ENCODE measurements around the gene MADD. TPM values are rescaled to one million over a fixed set of nuclear protein-coding genes. Genes with fewer than 3 reads are reported as not detected.

MADD gene
- total and polyA plus RNA-seq, 10 of the 15 experiments (the other 5 are each of a cell fraction or from before 2014, with no cell fraction given), result 0.47 to 35.4 (median 17.6) TPM

DNA sequence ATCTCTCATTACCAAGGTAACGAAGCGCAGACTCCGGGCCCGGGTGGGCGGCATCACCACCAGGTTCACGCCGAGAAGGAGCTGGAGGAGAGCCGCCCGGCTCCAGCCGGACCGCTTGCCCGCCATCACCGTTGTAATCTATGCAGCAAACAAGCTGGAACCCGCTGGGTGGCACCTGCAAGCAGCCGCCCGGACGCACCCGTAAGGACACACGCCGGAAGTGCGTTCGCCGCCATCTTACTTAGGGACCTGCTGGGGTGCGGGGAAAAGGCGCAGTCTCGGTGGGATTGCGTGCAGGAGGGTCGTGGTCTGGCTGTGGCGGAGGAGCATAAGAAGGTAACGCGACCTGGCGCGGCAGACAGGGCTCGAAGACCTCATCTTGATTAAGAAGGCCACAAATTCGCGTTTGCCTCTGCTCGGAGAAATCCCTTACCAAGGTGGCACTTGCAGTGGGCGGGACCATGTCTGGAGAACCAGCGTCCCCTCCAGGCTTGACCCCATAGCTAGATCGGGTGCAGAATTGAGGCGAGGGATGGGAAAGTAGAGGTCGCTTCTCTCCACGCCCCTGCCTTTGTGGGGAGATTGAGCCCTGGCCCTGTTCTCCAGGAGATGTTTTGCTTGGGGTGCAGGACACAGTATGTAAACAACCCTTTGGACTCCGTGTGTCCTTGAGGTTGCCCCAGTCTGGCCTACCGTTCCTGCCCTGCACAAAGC lies 21.1 kb upstream of the MADD start, which contains the start of gene ACP2 (continued):
- 0 out of 2 replicates have a peak, but pooled peaks have one; percentile 58 for TF ChIP-seq TCF7 (IDR thresholded peaks at IDR 0.05; ENCODE audit: borderline replicate concordance)
- TF ChIP-seq EED (IDR thresholded peaks at IDR 0.05; ENCODE audit: low read depth), result peak; percentile 54
- TF ChIP-seq, protein P1, sequence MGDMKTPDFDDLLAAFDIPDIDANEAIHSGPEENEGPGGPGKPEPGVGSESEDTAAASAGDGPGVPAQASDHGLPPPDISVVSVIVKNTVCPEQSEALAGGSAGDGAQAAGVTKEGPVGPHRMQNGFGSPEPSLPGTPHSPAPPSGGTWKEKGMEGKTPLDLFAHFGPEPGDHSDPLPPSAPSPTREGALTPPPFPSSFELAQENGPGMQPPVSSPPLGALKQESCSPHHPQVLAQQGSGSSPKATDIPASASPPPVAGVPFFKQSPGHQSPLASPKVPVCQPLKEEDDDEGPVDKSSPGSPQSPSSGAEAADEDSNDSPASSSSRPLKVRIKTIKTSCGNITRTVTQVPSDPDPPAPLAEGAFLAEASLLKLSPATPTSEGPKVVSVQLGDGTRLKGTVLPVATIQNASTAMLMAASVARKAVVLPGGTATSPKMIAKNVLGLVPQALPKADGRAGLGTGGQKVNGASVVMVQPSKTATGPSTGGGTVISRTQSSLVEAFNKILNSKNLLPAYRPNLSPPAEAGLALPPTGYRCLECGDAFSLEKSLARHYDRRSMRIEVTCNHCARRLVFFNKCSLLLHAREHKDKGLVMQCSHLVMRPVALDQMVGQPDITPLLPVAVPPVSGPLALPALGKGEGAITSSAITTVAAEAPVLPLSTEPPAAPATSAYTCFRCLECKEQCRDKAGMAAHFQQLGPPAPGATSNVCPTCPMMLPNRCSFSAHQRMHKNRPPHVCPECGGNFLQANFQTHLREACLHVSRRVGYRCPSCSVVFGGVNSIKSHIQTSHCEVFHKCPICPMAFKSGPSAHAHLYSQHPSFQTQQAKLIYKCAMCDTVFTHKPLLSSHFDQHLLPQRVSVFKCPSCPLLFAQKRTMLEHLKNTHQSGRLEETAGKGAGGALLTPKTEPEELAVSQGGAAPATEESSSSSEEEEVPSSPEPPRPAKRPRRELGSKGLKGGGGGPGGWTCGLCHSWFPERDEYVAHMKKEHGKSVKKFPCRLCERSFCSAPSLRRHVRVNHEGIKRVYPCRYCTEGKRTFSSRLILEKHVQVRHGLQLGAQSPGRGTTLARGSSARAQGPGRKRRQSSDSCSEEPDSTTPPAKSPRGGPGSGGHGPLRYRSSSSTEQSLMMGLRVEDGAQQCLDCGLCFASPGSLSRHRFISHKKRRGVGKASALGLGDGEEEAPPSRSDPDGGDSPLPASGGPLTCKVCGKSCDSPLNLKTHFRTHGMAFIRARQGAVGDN (IDR thresholded peaks at IDR 0.05), result peak; percentile 70
- TF ChIP-seq MXI1 (IDR thresholded peaks at IDR 0.05; ENCODE audit: low read depth, low read length), result peak; percentile 90
- TF ChIP-seq HCFC1 (IDR thresholded peaks at IDR 0.05; ENCODE audit: low read length), result peak; percentile 95
- TF ChIP-seq, protein P2, sequence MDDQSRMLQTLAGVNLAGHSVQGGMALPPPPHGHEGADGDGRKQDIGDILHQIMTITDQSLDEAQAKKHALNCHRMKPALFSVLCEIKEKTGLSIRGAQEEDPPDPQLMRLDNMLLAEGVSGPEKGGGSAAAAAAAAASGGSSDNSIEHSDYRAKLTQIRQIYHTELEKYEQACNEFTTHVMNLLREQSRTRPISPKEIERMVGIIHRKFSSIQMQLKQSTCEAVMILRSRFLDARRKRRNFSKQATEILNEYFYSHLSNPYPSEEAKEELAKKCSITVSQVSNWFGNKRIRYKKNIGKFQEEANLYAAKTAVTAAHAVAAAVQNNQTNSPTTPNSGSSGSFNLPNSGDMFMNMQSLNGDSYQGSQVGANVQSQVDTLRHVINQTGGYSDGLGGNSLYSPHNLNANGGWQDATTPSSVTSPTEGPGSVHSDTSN (IDR thresholded peaks at IDR 0.05; ENCODE audit: insufficient replicate concordance, low read depth, low read length), result peak; percentile 18
- TF ChIP-seq, protein P3, sequence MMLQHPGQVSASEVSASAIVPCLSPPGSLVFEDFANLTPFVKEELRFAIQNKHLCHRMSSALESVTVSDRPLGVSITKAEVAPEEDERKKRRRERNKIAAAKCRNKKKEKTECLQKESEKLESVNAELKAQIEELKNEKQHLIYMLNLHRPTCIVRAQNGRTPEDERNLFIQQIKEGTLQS (IDR thresholded peaks at IDR 0.05; ENCODE audit: borderline replicate concordance, extremely low read depth, low read depth, low read length), result no peak
- peak; percentile 90 for TF ChIP-seq LARP7 (IDR thresholded peaks at IDR 0.05)
- peak; percentile 67 for TF ChIP-seq RUNX3 (IDR thresholded peaks at IDR 0.05; ENCODE audit: low read length)
- no peak for TF ChIP-seq HDAC6 (IDR thresholded peaks at IDR 0.05; ENCODE audit: unreplicated experiment)
- TF ChIP-seq SP1 (IDR thresholded peaks at IDR 0.05; ENCODE audit: low read depth, low read length), result peak; percentile 76
- TF ChIP-seq CREM (IDR thresholded peaks at IDR 0.05; ENCODE audit: low read depth), result peak; percentile 93
- no peak for TF ChIP-seq BRCA1 (IDR thresholded peaks at IDR 0.05; ENCODE audit: low read depth, low read length)
- peak; percentile 65; the same call in 1 of the 2 replicates for TF ChIP-seq BACH1 (IDR thresholded peaks at IDR 0.05; ENCODE audit: borderline replicate concordance)
- peak; percentile 75; the same call in 1 of the 2 replicates for TF ChIP-seq TCF12 (IDR thresholded peaks at IDR 0.05; ENCODE audit: low read depth, low read length)
- TF ChIP-seq, protein P4, sequence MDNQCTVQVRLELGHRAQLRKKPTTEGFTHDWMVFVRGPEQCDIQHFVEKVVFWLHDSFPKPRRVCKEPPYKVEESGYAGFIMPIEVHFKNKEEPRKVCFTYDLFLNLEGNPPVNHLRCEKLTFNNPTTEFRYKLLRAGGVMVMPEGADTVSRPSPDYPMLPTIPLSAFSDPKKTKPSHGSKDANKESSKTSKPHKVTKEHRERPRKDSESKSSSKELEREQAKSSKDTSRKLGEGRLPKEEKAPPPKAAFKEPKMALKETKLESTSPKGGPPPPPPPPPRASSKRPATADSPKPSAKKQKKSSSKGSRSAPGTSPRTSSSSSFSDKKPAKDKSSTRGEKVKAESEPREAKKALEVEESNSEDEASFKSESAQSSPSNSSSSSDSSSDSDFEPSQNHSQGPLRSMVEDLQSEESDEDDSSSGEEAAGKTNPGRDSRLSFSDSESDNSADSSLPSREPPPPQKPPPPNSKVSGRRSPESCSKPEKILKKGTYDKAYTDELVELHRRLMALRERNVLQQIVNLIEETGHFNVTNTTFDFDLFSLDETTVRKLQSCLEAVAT (IDR thresholded peaks at IDR 0.05), result peak; percentile 88
- no peak for TF ChIP-seq SPI1 (IDR thresholded peaks at IDR 0.05; ENCODE audit: borderline replicate concordance, insufficient read depth, low read depth, low read length)
- peak; percentile 55; the same call in 1 of the 2 replicates for TF ChIP-seq ZNF24 (IDR thresholded peaks at IDR 0.05)
- TF ChIP-seq CBX5 (IDR thresholded peaks at IDR 0.05; ENCODE audit: low read depth), result 0 out of 2 replicates have a peak, but pooled peaks have one; percentile 86
- TF ChIP-seq, protein P5, sequence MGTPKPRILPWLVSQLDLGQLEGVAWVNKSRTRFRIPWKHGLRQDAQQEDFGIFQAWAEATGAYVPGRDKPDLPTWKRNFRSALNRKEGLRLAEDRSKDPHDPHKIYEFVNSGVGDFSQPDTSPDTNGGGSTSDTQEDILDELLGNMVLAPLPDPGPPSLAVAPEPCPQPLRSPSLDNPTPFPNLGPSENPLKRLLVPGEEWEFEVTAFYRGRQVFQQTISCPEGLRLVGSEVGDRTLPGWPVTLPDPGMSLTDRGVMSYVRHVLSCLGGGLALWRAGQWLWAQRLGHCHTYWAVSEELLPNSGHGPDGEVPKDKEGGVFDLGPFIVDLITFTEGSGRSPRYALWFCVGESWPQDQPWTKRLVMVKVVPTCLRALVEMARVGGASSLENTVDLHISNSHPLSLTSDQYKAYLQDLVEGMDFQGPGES (IDR thresholded peaks at IDR 0.05), result peak; percentile 49; the same call in 1 of the 2 replicates

All from GM12878 (cell line).